HG03025 (cell line): ENCODE measurements around the gene CLSTN2.

Source experiments
- ATAC-seq: cut with Tn5 transposase; IDR thresholded peaks from one replicate; pipeline ENCODE4 v1.9.1; 2021; ENCODE audit warnings: mild to moderate bottlenecking, moderate library complexity; ENCODE audit not compliant: unreplicated experiment, low FRiP score

Gene CLSTN2

DNA sequence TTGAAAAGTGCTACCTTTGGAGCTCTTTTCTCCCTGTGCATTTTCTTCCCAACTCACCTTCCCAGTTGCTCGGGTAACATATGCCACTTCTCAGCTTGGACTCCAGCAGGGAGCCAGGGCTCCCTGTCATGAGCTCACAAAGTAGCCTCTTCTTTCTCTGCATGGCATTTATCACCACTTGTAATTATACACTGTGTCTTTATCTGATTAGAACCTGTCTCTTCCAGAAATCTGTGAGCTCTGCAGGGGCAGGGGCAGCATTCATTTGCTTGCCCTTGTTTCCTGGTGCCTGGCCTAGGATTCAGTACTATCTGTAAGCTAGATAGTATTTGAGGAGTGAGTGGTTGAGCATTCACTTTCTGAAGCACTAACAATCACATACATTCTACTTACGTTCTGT lies 100.9 kb downstream of the CLSTN2 start:
- ATAC-seq: no peak

DNA sequence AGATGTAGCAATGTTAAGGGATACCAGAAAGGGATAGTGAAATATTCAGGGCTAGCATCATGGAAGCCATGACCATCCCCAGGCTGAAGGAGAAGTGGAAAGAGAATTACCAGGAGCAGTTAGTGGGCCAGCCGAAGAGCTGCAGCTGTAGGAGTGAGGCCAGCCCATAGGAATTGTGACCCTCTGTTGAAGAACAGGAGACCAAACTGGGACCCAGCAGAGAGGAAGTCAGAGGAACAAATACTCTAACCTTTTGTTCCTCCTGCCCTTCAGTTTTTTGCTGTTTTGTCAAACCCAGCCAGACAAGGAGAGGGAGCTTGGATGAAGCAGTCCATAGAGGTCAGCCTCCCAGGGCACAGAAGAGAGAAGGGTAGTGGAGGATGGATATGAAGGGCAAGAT lies 115.4 kb downstream of the CLSTN2 start:
- ATAC-seq: no peak

DNA sequence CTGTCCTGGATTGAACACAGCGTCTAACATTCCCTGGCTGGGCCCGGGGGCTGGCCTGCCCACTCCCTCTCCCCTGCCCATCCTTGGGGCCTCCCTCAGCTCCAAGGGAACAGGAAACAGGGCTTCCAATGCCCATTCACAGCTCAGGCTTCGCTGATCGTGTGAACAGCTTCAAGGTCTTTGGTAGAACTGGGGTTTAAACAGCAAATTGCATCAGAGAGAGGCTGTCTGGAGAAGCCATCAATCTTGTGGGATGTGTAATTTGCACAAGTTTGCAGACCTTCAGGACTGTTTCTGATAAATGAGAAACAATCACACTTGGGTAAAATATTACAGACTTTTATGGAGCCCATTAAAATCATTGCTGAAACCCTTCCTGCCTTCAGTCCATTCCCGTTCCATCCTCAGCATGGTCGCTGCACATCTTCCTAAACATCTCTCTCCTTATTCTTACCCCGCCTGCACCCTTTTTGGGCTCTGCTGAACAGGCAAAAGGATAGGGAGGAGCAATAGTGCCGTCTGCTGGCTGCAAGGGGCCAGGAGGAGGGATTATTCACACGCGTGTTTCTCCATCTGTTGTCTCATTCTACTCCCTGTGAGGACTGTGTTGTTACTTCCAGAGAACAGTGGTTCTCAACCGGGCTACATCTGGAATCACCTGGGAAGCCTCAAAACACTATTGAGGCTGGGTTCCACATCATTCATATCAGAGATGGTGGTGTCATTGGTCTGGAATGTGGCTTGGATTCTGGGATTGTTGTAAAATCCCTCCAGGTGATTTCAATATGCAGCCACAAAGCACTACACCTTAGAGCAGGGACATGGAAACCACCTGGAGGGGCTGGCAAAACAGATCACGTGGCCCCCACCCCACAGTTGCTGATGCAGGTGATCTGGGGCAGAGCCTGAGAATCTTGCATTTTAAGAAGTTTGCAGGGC lies 116.3 kb downstream of the CLSTN2 start:
- no peak for ATAC-seq

DNA sequence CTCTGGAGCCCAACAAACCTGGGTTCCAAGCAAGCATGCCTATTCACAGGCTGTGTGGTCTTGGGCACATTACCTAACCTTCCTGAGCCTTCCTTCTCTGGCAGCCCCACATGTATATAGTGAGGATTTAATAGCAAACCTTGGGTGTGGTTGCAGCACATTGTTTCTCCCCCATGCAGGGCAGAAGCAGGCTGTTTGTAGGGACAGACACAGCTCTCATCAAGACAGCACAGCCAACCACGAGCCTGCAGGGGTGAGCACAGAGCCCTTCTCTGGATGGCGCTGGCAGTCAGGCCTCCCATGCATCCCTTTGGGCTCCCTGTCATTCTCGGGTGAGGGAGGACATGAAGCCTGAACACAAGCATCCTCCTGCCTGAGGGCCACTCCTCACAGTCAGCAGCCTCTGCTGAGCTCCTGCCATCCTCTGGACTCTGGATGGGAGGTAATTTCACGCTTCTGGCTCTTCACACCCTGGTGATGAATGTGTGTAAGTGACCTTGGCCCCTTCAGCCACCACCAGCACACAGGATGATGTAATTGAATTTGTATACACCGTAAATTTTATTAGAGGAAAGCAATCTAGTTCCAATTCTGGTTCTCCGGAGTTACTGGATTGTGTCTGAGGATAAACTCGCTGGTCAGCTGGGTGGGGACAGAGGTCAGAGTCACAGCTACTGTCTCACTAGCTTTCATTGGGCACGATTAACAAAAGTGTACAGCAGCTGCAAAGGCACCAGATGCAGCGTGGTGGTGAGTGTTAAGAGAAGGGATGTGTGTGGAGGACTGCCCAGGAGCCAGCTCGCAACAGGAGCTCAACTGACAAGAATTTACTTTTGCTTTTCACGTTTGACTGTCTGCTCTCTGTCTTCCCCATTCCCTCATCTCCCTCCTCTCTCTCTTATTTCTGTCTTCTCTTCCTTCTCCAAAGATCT lies 118.1 kb downstream of the CLSTN2 start:
- ATAC-seq: no peak

DNA sequence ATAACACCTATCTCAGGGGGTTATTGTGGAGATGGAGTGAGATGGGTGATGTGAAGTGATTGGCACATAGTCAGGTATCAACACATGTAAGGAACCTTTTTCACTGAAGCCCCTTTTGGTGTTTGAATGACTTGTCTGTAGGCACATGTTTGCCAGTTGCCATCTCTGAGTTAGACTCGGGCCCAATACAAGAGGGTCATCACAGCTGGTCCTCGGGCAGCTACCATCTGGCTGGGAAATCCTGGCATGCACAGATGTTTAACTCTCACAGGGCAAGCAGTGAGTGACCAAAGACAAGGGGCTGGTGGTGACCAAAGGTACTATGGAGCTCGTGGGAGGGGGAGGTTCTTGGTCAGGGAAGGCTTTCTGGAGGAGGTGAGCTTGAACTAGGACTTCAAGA lies 118.8 kb downstream of the CLSTN2 start:
- ATAC-seq: no peak

DNA sequence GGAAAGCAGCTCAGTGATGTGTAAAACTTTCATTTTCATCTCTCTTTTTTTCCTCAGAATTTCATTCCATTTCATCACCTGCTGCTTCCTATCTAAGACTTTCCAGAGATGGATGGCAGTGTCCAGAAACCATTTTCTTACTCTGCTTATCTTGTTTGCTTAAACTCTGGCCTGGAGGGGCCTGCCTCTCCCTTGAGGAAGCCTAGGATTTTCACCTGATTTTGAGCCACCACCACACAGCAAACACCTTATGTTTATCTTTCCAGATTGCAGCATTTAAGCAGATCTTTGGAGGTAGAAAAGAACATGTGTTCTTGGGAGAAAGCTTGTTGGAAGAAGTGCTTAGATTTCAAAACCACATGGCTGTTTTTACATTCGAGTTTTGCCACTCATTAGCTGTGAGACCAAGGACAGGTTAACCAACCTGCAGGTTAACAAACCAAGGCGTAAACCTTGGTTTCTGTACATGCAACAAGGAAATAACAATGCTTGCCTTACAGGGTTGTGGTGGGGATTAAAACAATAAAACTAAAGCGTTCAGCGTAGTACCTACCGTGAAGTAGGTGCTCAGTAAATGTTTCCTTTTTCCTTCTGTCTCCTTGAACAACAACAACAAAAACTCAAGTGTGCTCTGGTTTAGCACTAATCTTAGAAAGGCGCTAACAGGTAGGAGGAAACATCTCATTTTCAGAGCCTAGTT lies 120.3 kb downstream of the CLSTN2 start:
- ATAC-seq: no peak

DNA sequence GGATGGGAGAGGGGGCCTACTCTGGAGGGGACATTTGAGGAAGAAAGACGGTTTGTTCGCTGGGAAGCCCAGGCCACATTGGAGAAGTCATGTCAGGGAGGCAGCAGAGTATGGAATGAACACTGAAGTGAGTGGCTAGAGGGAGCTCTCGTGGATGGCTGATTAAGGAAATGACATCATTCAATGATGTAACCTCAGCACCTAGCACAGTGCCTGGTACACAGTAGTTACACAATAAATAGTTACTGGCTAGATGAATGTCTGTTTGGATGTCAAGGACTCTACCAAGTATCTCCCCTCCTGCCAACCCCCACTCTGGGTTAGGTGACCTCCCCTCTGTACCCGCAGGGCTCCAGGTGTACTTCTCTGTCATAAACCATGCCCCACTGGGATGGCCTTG lies 121.1 kb downstream of the CLSTN2 start:
- no peak for ATAC-seq

DNA sequence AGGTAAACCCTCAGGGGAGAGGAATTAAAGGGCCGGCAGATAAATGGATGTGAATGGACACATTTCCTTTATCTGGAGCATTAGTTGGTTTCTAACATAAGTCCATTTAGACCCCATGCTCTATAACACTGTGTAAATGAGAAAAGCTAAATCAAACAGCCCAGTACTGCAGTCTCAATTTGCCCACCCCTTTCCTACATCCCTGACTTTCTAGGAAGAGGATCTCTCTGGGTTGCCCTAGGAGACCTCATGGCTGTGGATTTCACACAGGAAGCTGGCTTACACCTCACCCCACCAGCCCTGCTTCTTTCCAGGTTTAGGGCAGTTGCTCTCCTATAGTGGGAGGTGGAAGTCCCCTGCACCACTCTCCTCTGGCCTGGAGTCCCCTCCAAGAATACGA lies 126.2 kb downstream of the CLSTN2 start:
- ATAC-seq: no peak

DNA sequence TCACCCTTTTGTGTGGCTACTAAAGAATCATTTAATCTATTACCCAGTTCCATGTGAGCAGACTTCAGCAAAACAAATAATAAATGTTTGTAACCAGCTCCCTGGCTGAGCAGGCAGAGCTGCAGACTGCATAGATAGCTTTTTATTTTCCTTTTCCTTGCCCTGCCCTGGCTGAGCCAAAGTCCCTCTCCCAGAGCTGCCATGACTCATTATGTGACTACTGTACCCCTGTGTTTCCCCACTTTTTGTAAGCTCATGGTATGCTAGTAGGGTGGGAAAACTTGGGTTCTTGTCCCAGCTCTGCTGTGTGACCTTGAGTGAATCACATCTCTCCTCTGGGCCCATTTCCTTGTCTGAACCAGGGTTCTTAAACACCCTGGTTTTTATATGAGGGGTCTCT lies 127.5 kb downstream of the CLSTN2 start:
- no peak for ATAC-seq

DNA sequence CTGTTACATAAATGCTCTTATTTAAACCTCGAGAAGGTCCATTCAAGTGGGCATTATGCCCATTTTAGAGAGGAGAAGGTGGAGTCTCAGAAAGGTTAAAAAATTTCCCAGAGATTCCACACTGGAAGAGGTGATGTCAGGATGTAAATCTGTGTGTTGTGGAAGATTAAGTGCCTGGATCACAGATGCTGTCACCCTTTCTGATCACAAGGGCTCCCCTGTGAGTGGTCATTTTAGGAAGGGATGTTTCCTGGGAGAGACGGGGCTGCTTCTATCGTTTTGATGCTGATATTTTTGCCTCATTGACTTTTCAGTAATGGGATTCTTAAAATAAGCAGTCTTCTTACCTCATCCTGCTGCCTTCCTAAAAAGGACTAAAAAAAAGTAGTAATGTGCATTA lies 132.5 kb downstream of the CLSTN2 start:
- ATAC-seq: no peak

DNA sequence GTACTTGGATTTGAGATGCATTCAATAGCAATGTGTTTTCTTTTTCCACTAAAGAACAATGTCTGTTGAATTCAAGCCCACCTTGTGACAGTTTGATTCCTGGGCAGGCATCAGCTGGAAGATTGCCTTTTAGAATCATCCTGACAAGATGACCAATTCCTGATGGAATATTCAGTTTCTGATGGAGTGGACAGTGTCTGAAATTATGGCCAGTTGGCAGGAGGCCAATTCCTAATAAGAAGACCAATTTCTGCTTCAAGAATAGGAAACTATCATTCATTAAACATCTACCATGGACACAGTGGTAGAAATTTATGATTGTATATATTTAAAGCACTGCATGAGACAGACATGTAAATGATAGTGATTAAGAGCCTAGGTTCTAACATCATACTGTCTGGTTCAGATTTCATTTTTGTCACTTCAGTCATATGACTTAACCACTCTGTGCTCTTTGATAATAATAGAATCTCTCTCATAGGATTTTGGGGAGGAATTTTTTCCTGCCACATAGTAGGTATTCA lies 133.6 kb downstream of the CLSTN2 start:
- no peak for ATAC-seq

DNA sequence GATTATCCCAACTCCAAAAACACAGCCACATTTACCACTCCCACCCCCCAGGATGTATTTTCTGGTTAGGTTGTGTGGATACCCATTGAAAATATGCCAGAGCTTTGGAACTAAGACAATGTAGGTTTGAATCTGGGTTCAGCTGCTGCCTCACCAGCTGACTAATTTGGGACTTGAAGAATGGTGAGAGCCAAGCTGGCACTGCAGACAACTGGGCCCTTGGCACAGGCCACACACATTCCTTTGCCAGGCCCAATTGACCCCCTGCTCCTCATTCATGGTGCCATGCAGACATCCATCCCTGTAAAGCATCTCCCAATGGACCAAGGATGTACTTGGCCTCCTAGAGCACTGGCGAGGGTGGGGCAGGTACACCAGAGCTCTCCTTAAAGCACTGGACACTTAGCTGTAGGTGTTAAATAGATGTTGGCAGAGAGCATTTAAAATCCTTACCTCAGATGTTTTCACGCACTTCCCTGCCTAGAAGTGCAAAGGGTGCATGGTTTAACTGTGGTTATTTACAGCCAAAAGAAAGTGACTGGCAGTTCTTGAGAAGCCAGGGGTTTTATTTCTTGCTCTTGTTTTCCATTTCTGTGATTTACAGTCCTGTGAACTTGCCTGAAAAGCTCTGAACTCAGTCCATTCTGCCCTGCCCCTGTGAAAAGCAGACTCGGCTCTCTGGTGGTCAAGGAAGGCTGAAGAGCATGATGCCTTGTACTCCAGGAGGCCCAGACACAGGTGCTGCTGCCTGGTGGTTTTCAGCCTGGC lies 138.5 kb downstream of the CLSTN2 start:
- no peak for ATAC-seq

DNA sequence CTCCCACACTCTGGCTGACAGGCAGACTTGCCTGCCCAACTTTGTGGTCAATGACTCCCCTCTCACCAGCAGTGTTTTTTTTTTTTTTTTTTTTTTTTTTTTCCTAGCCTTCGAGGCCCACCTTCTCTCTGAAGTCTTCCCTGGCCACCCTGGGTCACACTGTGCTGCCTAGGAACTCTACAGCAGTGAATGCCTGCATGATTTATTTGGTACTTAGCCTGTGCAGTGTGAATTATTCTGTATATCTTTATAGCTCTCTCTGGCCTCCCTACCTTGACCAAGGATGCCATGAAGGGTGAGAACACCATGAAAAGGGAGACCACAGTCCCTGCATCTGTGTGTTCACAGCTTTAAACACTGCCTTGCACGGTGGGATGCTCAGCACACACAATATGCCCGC lies 141.6 kb downstream of the CLSTN2 start:
- no peak for ATAC-seq

DNA sequence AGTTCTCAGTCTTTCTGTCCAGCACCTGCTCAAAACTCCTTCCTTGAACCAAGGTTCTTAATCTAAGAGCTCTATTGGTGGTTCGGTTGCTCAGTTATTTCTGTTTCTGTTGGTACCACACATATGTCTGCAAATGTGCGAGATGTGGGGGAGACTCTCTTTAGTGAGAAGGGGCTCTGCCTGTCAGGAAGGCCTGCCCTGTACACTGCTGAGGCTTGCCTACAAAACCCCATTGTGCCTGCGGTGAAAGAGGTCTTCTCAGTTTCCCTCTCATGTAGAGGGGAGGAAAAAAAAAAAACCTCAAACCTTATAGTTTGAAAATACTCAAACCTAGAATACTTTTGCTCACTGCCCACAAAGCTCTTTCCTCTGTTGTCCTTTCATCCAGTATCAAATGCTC lies 142.4 kb downstream of the CLSTN2 start:
- ATAC-seq: no peak

DNA sequence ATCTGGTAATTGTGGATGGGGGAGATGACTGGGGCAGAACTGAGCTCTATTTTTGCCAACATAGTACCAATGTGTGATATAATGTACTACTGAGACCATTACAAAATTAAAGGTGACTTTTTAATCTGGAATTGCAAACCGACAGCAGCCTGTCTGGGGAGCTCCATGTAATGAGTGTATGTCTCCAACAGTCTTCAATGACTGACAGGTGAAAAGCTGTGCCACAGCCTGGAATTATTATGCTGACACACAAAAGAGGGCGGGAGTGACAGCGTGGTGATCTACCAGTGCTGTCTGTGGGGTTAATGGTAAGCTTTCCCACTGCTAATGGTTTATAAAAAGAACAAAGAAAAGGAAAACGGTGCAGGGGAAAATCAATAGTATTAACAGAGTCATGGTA lies 143.4 kb downstream of the CLSTN2 start:
- no peak for ATAC-seq

DNA sequence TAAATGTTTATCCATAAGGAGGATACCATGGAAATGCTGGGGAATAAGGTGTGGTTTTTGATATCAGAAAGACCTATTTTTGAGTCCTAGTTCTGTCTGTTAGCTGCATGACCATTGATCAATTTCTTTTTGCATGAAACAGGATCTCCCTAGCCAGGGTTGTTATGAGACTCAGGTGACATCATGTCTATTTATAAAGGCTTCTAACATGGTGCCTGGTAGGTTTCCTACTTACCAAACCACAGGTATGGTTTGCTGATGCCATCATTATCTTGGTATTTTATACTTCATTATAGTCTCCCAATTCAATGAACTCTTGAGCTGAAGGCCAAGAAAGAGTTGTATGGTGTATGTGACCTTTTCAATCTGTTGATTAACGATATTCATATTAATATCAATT lies 144.0 kb downstream of the CLSTN2 start:
- ATAC-seq: no peak

DNA sequence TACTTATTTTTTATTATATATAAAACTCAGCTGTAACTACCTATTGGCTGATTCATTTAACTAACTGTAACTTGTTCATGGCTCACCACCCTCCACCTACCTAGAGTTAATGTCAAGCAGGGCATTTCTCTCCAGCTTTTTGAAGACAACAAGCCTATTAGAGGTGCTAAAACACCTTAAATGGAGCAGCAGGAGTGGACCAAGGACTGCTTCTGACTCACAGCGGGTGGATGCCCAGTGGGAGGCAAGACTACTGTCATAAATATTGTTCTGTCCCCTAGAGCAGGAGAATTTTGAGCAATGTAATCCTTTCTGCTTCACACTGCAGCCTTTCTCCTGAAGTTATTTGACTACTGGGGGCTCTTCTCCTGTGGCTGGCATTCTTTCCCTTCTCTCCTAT lies 146.9 kb downstream of the CLSTN2 start:
- ATAC-seq: no peak

DNA sequence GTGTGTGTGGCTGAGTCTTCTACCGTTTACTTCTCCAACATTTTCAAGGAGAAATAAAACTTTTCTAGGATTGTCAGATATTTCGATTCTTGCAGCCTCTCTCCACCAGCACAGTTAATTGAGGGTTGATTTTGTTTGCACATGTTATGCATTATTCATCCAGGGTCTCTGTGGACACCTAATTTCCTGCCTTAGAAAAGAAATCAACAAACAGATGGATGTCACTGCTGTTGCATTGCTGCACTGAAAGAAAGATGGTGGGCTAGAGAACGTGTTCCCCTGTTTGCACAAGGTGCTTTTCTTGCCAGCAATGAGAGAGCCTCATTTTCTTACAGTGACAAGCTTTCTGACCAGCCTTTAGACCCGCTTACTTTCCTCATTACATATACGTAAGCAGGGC lies 150.0 kb downstream of the CLSTN2 start:
- ATAC-seq: no peak

DNA sequence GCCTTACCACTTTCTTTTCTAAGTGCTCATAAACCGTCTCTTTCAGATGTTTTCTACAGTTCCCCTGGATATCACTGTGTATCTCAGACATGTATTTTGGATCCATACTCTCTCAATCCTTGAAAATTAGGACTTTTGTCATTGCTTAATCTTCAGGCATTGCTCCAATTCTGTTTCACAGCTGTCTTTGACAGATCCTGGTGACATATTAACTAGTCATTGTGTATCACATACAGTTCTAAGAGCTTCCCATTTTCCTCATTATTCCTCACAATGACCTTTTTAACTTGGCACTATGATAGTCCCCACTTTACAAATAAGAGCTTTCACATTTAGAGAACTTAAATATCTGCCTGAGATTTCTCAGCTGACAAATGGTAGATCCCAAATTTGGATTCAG lies 151.7 kb downstream of the CLSTN2 start:
- ATAC-seq: no peak

DNA sequence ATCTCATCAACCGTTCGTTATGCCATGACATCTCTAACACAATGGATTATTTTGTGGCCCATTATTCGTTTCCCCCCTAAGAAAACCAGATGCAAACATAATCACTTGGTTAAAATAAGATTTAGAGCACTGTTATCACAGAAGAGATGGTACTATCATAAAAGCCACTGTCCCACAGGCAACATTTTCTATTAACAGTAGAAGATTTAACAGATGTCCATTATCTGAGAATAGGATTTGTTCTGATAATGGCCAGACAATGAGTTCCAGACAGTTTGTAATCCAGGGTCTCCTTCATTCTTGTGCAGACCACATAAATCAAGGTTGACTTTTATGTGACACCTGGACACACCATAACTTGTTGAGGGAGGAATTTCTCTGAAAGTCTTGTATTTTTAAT lies 153.1 kb downstream of the CLSTN2 start:
- no peak for ATAC-seq
